GM12878 (cell line): Measurements from ENCODE around the gene LAMA5. TPM values are rescaled to one million over a fixed set of nuclear protein-coding genes. Genes with fewer than 3 reads are reported as not detected.

Experiments used
- BCL11A ChIP-seq: IDR thresholded peaks from 2 replicates; pipeline ENCODE4 v1.6.1; 2011; ENCODE audit warnings: low read depth, low read length
- CBX3 ChIP-seq: fragments of 200-600 bp; sonication (generic); IDR thresholded peaks from 2 replicates; pipeline ENCODE4 v1.6.1; 2016; ENCODE audit warnings: low read depth, borderline replicate concordance
- CEBPB ChIP-seq, 2 experiments: fragments of 150-350 bp in 1 of 2; IDR thresholded peaks; 2 replicates each; pipeline ENCODE4 v1.6.1; 2012 to 2014; ENCODE audit warnings: low read depth in 2 of 2, low read length in 2 of 2, borderline replicate concordance in 1 of 2, inconsistent platforms in 1 of 2
- CHD2 ChIP-seq: IDR thresholded peaks from 2 replicates; pipeline ENCODE4 v1.6.1; 2011; ENCODE audit warnings: low read depth, low read length, improper control_type of control experiment, borderline replicate concordance
- CHD4 ChIP-seq: fragments of 200-600 bp; sonication (generic); IDR thresholded peaks from 2 replicates; pipeline ENCODE4 v1.6.1; 2016; ENCODE audit warnings: mild to moderate bottlenecking
- CREB1 ChIP-seq: IDR thresholded peaks from 2 replicates; pipeline ENCODE4 v1.6.1; 2012; ENCODE audit warnings: low read depth, mild to moderate bottlenecking, inconsistent platforms
- DPF2 ChIP-seq: fragments of 450-650 bp; IDR thresholded peaks from 2 replicates; pipeline ENCODE4 v1.6.1; 2017; ENCODE audit warnings: mild to moderate bottlenecking
- EGR1 ChIP-seq, 2 experiments: IDR thresholded peaks; 1 replicate in 1 of 2; 2 replicates in 1 of 2; pipeline ENCODE4 v1.6.1; 2011 to 2012; ENCODE audit warnings: low read depth in 2 of 2, low read length in 2 of 2, borderline replicate concordance in 1 of 2, mild to moderate bottlenecking in 1 of 2, moderate library complexity in 1 of 2
- EP300 ChIP-seq, 2 experiments: fragments of 150-350 bp in 1 of 2; IDR thresholded peaks; 2 replicates each; pipeline ENCODE4 v1.6.1; 2011 to 2012; ENCODE audit warnings: low read depth in 2 of 2, low read length in 2 of 2, borderline replicate concordance in 1 of 2, improper control_type of control experiment in 1 of 2, inconsistent platforms in 1 of 2; ENCODE audit not compliant: control insufficient read depth in 1 of 2
- GATAD2B ChIP-seq: fragments of 450-650 bp; conservative IDR thresholded peaks from 2 replicates; pipeline ENCODE4 v1.6.1; 2017; ENCODE audit warnings: low read depth, mild to moderate bottlenecking, moderate library complexity
- MLLT1 ChIP-seq: fragments of 450-650 bp; IDR thresholded peaks from 2 replicates; pipeline ENCODE4 v1.6.1; 2016; ENCODE audit warnings: mild to moderate bottlenecking
- MTA2 ChIP-seq: fragments of 450-650 bp; IDR thresholded peaks from 2 replicates; pipeline ENCODE4 v1.6.1; 2016; ENCODE audit warnings: low read depth, mild to moderate bottlenecking, moderate library complexity
- NFYA ChIP-seq: IDR thresholded peaks from 2 replicates; pipeline ENCODE4 v1.6.1; 2011; ENCODE audit warnings: low read depth, mild to moderate bottlenecking, low read length, improper control_type of control experiment, borderline replicate concordance
- PAX8 ChIP-seq: fragments of 450-650 bp; IDR thresholded peaks from 2 replicates; pipeline ENCODE4 v1.6.1; 2017; ENCODE audit warnings: mild to moderate bottlenecking, moderate library complexity
- PBX3 ChIP-seq: IDR thresholded peaks from 2 replicates; pipeline ENCODE4 v1.6.1; 2011; ENCODE audit warnings: mild to moderate bottlenecking, low read depth, low read length, moderate library complexity; ENCODE audit not compliant: insufficient replicate concordance
- PKNOX1 ChIP-seq: fragments of 450-650 bp; IDR thresholded peaks from 2 replicates; pipeline ENCODE4 v1.6.1; 2016; ENCODE audit warnings: mild to moderate bottlenecking
- POLR2A ChIP-seq: IDR thresholded peaks from 2 replicates; pipeline ENCODE4 v1.6.1; 2011; ENCODE audit warnings: low read depth, mild to moderate bottlenecking, low read length
- RAD21 ChIP-seq: IDR thresholded peaks from 2 replicates; pipeline ENCODE4 v1.6.1; 2011; ENCODE audit warnings: mild to moderate bottlenecking, low read depth, low read length, moderate library complexity; ENCODE audit not compliant: insufficient read depth
- REST ChIP-seq: IDR thresholded peaks from 2 replicates; pipeline ENCODE4 v1.6.1; 2012; ENCODE audit warnings: mild to moderate bottlenecking, low read depth, low read length
- RUNX3 ChIP-seq: IDR thresholded peaks from 2 replicates; pipeline ENCODE4 v1.6.1; 2012; ENCODE audit warnings: low read length, inconsistent platforms
- SREBF2 ChIP-seq: IDR thresholded peaks from 2 replicates; pipeline ENCODE4 v1.6.1; 2012; ENCODE audit warnings: mild to moderate bottlenecking, low read length
- polyA plus RNA-seq, 11 experiments: library from polyadenylated mRNA; depleted of rRNA in 4 of 11; unstranded in 6 of 11; stranded (reverse) in 5 of 11; fragments of >200 nt; fragmentation: Nextera tagmentation in 4 of 11; fragmentation: Illumina TruSeq in 1 of 11; extraction: Ambion mirVana in 4 of 11; extraction: Trizol in 1 of 11; gene quantifications; 1 replicate in 1 of 11; 2 replicates in 10 of 11; pipeline versions ENCODE4 v1.2.1 to v1.2.3, GENCODE V29; 2011 to 2016; ENCODE audit warnings: inconsistent platforms in 2 of 11, missing spikeins in 2 of 11, low read depth in 1 of 11
- total RNA-seq, 4 experiments: library from RNA; depleted of rRNA in 3 of 4; stranded (reverse); fragments of >200 nt in 3 of 4; fragmentation: Illumina TruSeq in 1 of 4; extraction: Trizol in 1 of 4; gene quantifications; 2 replicates each; pipeline versions ENCODE4 v1.2.1 to v1.2.3, GENCODE V29; 2013 to 2021
- TF ChIP-seq, protein P1 (sequence below): IDR thresholded peaks from 2 replicates; pipeline ENCODE4 v1.6.1; 2012; ENCODE audit warnings: low read length, inconsistent platforms

Gene LAMA5
- total and polyA plus RNA-seq, 10 of the 15 experiments (the other 5 are each of a cell fraction or from before 2014, with no cell fraction given) = 0.09 to 3.1 (median 1.6) TPM; not detected in 3

- TF ChIP-seq, protein P1, sequence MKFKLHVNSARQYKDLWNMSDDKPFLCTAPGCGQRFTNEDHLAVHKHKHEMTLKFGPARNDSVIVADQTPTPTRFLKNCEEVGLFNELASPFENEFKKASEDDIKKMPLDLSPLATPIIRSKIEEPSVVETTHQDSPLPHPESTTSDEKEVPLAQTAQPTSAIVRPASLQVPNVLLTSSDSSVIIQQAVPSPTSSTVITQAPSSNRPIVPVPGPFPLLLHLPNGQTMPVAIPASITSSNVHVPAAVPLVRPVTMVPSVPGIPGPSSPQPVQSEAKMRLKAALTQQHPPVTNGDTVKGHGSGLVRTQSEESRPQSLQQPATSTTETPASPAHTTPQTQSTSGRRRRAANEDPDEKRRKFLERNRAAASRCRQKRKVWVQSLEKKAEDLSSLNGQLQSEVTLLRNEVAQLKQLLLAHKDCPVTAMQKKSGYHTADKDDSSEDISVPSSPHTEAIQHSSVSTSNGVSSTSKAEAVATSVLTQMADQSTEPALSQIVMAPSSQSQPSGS = no peak
- no peak for TF ChIP-seq PKNOX1
- no peak for TF ChIP-seq SREBF2
- no peak for TF ChIP-seq MTA2
- peak; percentile 40; the same call in 1 of the 2 replicates for TF ChIP-seq RUNX3
- TF ChIP-seq PBX3 = no peak
- no peak for TF ChIP-seq CREB1
- TF ChIP-seq PAX8 = no peak
- TF ChIP-seq CBX3 = no peak
- TF ChIP-seq RAD21 = no peak
- TF ChIP-seq EGR1 (IDR thresholded peaks at IDR 0.05; ENCODE audit: borderline replicate concordance in 1 of 2, low read depth in 2 of 2, low read length in 2 of 2) = 0 out of 3 replicates have a peak, but pooled peaks of 1 of the 2 experiments have one; percentile 45
- TF ChIP-seq GATAD2B = 0 out of 2 replicates have a peak, but pooled peaks have one; percentile 41
- no peak for TF ChIP-seq DPF2
- no peak for TF ChIP-seq MLLT1
- TF ChIP-seq POLR2A = peak; percentile 8; the same call in 1 of the 2 replicates
- TF ChIP-seq BCL11A = peak; percentile 46; the same call in 1 of the 2 replicates
- no peak for TF ChIP-seq NFYA
- no peak for TF ChIP-seq REST
- no peak for TF ChIP-seq CHD2
- no peak for TF ChIP-seq CEBPB (IDR thresholded peaks at IDR 0.05; ENCODE audit: borderline replicate concordance in 1 of 2, low read depth in 2 of 2, low read length in 2 of 2)
- TF ChIP-seq EP300 (IDR thresholded peaks at IDR 0.05; ENCODE audit: borderline replicate concordance in 1 of 2, control insufficient read depth in 1 of 2, low read depth in 2 of 2, low read length in 2 of 2) = peak in 1 of 2 experiments; percentile 77; a peak in 2 of 4 replicates
- no peak for TF ChIP-seq CHD4
Measured at GRCh38 chr20:62337558-62338293, 29.4 kb downstream of the LAMA5 start (continued).
